Parathyroid adenoma (tissue), 2 donors: ENCODE data around the gene KIAA0586.

ENCODE experiments used
- H2AFZ ChIP-seq: fragments of 300-600 bp; sonication (generic); one replicate; pipeline ENCODE4 v1.7.0; 2017; ENCODE audit warnings: antibody characterized with exemption, mild to moderate bottlenecking
- H3K27ac ChIP-seq: fragments of 300-600 bp; sonication (generic); one replicate; pipeline ENCODE4 v1.7.0; 2017
- H3K27me3 ChIP-seq: fragments of 300-600 bp; sonication (generic); one replicate; pipeline ENCODE4 v1.7.0; 2017; ENCODE audit warnings: low read length; ENCODE audit not compliant: control insufficient read depth, insufficient read depth
- H3K36me3 ChIP-seq: fragments of 300-600 bp; sonication (generic); one replicate; pipeline ENCODE4 v1.7.0; 2017; ENCODE audit warnings: low read length; ENCODE audit not compliant: control insufficient read depth, insufficient read depth
- H3K4me1 ChIP-seq: fragments of 300-600 bp; sonication (generic); one replicate; pipeline ENCODE4 v1.7.0; 2017; ENCODE audit warnings: control low read depth
- H3K4me2 ChIP-seq: fragments of 300-600 bp; sonication (generic); one replicate; pipeline ENCODE4 v1.7.0; 2017; ENCODE audit warnings: low read length
- H3K4me3 ChIP-seq: fragments of 300-600 bp; sonication (generic); one replicate; pipeline ENCODE4 v1.7.0; 2017; ENCODE audit warnings: low read depth, low read length
- H3K79me2 ChIP-seq: fragments of 300-600 bp; sonication (generic); one replicate; pipeline ENCODE4 v1.7.0; 2017; ENCODE audit warnings: control low read depth
- H3K9ac ChIP-seq: fragments of 300-600 bp; sonication (generic); one replicate; pipeline ENCODE4 v1.7.0; 2017; ENCODE audit warnings: mild to moderate bottlenecking
- H3K9me3 ChIP-seq: fragments of 300-600 bp; sonication (generic); one replicate; pipeline ENCODE4 v1.7.0; 2017; ENCODE audit warnings: low read length; ENCODE audit not compliant: control insufficient read depth
- TF ChIP-seq, protein P1 (sequence below): fragments of 300-600 bp; sonication (generic); IDR thresholded peaks from one replicate; pipeline ENCODE4 v1.7.0; 2017; ENCODE audit warnings: antibody characterized with exemption, mild to moderate bottlenecking
- donor health status: primary hyperparathyroidism.

KIAA0586 gene

DNA sequence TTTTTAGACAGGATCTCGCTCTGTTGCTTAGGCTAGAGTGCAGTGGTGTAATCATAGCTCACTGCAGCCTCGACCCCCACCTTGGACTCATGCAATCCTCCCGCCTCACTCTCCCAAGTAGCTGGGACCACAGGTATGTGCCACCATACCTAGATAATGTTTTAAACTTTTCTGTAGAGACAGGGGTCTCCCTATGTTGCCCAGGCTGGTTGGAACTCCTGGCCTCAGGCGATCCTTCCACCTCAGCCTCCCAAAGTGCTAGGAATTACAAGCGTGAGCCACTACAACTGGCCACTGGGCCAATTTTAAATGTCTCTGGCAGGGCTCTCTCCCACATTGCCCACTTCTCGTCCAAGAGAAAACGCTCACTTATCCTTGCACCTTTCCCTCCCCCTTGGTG is 143.7 kb downstream of the KIAA0586 start:
- Histone ChIP-seq H3K9ac (no peak overlapping the region), H3K4me2 (no peak overlapping the region), H3K9me3 (no peaks in the 10 kb centered on the region), H3K4me1 (peaks cover 14% of the 10 kb centered on the region), H3K27me3 (no peaks in the 10 kb centered on the region), H3K4me3 (no peak overlapping the region), H3K36me3 (no peaks in the 10 kb centered on the region), H2AFZ (peak overlapping the region; percentile 86), H3K27ac (peak overlapping the region; percentile 65), H3K79me2 (no peaks in the 10 kb centered on the region)
- TF ChIP-seq, protein P1, sequence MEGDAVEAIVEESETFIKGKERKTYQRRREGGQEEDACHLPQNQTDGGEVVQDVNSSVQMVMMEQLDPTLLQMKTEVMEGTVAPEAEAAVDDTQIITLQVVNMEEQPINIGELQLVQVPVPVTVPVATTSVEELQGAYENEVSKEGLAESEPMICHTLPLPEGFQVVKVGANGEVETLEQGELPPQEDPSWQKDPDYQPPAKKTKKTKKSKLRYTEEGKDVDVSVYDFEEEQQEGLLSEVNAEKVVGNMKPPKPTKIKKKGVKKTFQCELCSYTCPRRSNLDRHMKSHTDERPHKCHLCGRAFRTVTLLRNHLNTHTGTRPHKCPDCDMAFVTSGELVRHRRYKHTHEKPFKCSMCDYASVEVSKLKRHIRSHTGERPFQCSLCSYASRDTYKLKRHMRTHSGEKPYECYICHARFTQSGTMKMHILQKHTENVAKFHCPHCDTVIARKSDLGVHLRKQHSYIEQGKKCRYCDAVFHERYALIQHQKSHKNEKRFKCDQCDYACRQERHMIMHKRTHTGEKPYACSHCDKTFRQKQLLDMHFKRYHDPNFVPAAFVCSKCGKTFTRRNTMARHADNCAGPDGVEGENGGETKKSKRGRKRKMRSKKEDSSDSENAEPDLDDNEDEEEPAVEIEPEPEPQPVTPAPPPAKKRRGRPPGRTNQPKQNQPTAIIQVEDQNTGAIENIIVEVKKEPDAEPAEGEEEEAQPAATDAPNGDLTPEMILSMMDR = no peak

- no peaks in the 10 kb centered on the region for H3K27me3 ChIP-seq
- no peaks in the 10 kb centered on the region for H3K36me3 ChIP-seq
- H3K4me2 ChIP-seq = peak overlapping the region; percentile 53
- no peaks in the 10 kb centered on the region for H3K9me3 ChIP-seq
- no peaks in the 10 kb centered on the region for H3K79me2 ChIP-seq
- TF ChIP-seq, protein P1 = no peak
- no peak overlapping the region for H3K4me3 ChIP-seq
- H3K9ac ChIP-seq = no peak overlapping the region
- H3K27ac ChIP-seq = peak overlapping the region; percentile 65
- H2AFZ ChIP-seq = peak overlapping the region; percentile 86
- H3K4me1 ChIP-seq = peaks cover 14% of the 10 kb centered on the region
These were observed 144.4 kb downstream of the KIAA0586 start for GRCh38 chr14:58571769-58572472.

GRCh38 chr14:58572473-58572853 is 144.9 kb downstream of the KIAA0586 start:
- Histone ChIP-seq H2AFZ (peak overlapping the region; percentile 86), H3K79me2 (no peaks in the 10 kb centered on the region), H3K4me2 (no peak overlapping the region), H3K9ac (no peak overlapping the region), H3K9me3 (no peaks in the 10 kb centered on the region), H3K36me3 (no peaks in the 10 kb centered on the region), H3K4me1 (peaks cover 14% of the 10 kb centered on the region), H3K27ac (peak overlapping the region; percentile 65), H3K27me3 (no peaks in the 10 kb centered on the region), H3K4me3 (no peak overlapping the region)
- TF ChIP-seq, protein P1 = no peak

DNA sequence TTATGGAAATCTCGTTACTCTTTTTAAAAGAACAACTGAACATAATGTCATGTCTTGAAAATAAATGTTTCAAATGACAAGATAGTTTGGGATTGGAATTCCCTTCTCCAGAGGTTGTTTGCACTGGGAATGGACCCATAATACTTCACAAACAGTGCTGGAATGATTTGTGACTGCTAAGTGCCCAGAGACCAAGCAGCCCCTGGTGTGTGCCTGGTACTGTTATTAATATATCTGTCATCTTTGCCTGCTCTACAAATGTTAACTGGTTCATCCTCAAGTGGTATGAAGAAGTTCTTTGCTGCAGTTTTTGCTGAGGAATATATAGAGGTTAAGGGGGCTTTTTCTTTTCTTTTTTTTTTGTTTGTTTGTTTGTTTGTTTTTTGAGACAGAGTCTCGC is 145.3 kb downstream of the KIAA0586 start:
- Histone ChIP-seq H3K4me3 (no peak overlapping the region), H2AFZ (peak overlapping the region; percentile 86), H3K4me1 (peaks cover 14% of the 10 kb centered on the region), H3K27ac (no peak overlapping the region), H3K9me3 (no peaks in the 10 kb centered on the region), H3K27me3 (no peaks in the 10 kb centered on the region), H3K9ac (no peak overlapping the region), H3K36me3 (no peaks in the 10 kb centered on the region), H3K4me2 (no peak overlapping the region), H3K79me2 (no peaks in the 10 kb centered on the region)
- TF ChIP-seq, protein P1 = no peak

DNA sequence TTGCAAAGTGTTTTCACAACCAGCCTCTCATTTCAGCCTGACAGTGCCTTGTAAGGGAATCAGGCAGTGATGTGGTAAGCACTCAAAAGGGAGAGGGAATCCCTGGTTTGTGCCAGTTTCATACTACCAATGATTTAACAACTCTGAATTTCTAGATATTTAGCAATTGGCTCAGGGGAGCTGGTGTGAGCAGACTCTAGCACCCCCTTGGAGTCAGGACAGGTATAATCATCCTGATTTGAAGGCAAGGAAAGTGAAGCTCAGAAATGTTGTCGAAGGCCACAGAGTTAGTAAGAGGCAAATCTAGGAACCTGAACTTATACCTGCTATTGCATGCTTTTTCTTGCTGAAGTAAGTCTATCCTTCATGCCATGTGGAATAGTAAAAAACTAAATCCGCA is 147.1 kb downstream of the KIAA0586 start:
- H3K79me2 ChIP-seq = no peaks in the 10 kb centered on the region
- H3K27me3 ChIP-seq = no peaks in the 10 kb centered on the region
- no peak overlapping the region for H3K27ac ChIP-seq

More for the DNA sequence above, 147.1 kb downstream of the KIAA0586 start:
- H3K4me2 ChIP-seq = no peak overlapping the region
- no peak overlapping the region for H3K4me3 ChIP-seq
- no peak overlapping the region for H2AFZ ChIP-seq
- H3K9ac ChIP-seq = no peak overlapping the region
- no peaks in the 10 kb centered on the region for H3K36me3 ChIP-seq
- TF ChIP-seq, protein P1 = peak; percentile 22
- H3K9me3 ChIP-seq = no peaks in the 10 kb centered on the region
- peaks cover 14% of the 10 kb centered on the region for H3K4me1 ChIP-seq
